ENCODE measurements around the gene GSTM2. TPM values are rescaled to one million over a fixed set of nuclear protein-coding genes. Genes with fewer than 3 reads are reported as not detected.
"Not testable (repeated sequence)": the region's sequence is repeated elsewhere in the genome, so short reads cannot be mapped to it uniquely, and the experiment has no call there.

GSTM2 gene
- polyA plus RNA-seq, 10 donors, result 118 to 193 (median 154) TPM

DNA sequence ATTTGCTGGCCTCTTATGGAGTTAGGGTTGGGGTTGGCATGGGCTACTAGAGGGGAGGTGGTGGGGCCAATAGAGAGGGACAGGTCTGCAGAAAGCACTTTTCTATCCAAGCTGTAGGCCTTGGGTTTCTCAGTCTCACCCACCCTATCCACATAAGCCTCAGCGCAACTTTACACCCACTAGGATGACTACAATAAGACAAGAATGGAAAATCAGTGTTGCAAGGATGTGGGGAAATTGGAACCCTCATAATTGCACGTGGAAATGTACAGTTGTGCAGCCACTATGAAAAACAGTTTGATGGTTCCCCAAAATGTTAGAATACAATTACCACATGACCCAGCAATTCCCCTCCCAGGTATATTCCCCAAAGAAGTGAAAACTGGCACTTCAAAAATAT, 26.0 kb upstream of the GSTM2 start:
- DNase-seq, result peak in 1 of 3 donors; percentile 0

DNA sequence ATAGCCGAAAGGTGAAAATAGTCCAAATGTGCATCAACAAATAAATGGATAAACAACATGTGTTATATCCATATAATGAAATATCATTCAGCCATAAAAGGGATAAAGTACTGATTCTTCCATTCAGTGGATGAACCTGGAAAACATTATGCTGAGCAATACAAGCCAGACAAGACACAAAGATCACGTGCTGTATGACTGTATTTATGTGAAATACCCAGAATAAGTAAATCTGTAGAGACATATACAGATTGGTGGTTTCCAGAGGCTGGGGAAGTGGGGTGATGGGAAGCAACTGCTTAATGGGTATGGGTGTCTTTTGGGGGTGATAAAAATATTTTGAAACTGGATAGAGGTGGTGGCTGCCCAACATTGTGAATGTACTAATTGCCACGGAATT, 25.2 kb upstream of the GSTM2 start:
- peak in 1 of 3 donors; percentile 52 for DNase-seq

DNA sequence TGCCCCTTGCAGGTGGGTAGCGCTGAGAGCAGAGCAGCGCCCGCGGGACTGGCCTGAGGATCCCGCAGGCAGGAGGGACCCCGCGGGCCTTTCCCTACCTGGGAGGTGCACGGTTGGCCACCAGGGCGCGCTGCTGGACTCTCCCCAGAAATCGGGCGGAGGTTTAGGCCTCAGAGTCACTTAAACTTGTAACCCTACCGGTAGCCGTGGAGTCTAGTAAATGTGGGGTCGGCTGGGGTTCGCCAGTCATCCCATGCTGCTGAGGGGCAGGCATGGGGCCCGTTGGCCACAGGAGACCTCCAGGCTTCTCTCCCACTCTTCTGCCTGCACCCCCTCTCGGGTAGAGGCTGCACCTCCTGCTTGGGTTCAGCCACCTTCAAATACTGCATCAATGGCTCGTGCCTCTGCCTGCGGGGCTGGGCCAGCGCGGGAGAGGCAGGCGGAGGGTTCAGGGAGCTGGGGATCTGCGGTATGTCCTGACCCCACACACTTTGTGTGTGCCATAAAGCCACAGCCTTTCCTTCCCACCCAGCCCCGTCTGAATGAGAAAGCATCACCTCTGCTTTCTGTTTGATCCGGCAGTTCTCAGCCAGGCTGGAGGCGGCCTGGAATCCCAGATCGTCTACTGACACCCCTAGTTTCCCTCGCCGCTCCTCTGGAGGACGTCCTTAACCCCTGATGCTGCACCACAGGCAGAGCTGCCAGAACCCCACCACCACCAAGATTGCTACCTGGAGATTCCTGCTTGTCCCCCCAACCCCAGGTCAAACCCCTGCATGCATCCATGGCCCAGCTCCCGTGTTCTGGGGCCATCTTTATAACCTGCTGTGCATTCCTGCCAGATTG, 24.2 kb upstream of the GSTM2 start:
- DNase-seq, result peak in 2 of 3 donors; percentile 67 to 84

DNA sequence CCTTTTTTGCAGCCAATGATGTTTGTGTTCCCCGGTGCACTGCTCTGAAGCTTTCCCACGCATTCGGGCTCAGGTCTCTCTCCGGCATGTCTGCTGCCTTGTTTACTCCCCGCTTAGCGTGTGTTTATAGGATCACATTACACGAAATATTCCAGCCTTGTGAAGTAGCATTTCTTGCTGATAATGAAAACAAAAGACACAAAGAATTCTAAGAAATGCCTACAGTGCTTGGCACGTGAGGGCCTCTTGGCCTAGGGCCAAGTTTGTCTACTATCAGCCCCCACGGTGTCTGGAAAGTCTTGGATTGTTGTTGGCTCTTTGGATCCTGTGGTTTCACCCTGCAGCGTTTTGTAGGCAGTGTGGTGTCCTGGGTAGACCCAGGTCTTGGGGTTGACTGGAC, 23.2 kb upstream of the GSTM2 start:
- no peak for DNase-seq

DNA sequence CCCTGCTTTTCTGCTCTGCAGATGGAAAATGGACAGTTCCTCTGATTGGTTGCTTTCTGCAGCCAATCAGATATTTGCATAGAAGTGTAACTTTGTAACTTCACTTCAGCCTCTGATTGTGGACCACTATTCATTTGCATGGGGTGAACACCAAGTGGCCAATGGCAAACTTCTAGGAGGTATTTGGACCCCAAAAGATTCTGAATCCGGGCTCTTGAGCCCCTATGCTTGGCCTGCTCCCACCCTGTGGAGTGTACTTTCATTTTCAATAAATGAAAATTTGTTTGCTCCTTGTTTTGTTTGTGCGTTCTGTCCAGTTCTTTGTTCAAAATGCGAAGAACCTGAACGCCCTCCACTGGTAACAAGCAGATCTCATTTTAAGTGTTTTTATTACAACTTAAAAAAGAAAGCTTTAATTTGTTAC, 18.4 kb upstream of the GSTM2 start:
- DNase-seq, result peak; percentile 45 to 80 (median 58)

DNA sequence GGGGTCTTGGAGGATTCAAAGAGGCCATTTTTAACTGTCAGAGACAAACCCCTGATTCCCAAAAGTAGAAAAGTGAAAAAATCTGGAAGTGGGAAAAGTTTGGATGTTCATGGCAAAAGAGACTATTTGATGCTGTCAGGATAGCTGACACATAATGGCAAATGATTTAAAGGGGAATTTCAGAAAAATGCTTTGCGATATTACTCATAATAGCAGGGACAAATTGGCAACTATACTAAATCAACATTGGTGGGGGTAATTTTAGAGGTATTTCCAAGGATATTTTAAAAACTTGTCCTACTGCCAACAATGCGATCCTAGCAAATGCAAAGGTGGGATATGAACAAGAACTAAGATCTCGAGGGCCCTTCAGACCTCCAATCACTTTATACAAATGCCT, 17.2 kb upstream of the GSTM2 start:
- peak in 1 of 3 donors; percentile 17 for DNase-seq

DNA sequence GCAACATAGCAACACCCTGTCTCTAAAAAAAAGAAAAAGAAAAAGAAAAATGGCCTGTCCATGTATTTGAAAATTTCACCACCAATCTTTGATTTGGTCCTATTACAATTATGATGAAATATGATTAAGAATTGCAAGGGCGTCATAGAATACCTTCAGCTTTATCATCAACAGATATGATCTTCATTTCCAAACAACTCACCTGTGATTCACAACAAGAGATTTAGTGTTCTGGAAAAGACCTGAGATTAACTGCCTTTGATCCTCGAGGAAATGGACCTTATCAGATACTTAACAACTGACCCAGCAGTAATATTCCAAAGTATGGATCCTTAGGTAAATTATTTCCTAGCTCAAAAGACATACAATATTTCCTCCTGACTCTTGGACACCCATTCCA, 15.5 kb upstream of the GSTM2 start:
- no peak for DNase-seq

DNA sequence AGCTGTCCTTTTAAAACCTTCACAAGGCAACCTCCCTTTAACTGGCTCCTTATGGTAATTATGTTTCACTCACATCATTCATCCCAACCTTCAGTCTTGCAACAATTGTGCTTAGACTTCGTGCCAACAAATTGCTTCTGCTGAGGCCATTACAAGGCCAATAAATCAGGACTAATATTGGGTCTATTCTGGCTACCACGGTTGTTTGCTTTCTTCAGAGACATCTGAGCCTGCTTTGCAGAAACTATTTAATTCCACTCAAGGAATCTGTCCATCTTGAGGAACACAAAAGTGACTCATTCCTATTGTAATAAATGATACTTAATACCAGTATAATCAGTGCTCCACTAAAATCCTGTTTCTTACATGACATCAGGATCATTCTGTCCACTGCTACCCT, 14.6 kb upstream of the GSTM2 start:
- DNase-seq, result no peak

DNA sequence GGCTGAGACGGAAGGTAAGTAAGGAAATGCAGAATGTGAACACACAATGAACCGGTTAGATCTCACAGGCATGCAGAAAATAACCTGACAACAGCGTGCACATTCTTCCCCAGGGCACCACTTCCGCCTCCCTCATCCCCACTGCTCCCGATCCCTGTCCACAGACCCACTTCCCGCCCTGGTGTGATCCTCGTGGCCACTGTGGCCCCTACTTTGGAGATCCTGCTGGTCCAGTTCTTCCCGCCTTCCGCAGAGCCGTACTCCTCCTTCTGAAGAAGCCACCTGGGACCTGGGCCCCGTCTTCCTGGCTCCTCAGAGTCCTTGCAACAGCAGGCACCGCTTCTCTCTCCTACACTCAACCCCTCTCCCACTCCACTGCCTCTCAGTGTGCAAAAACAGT, 13.3 kb upstream of the GSTM2 start:
- no peak for DNase-seq

DNA sequence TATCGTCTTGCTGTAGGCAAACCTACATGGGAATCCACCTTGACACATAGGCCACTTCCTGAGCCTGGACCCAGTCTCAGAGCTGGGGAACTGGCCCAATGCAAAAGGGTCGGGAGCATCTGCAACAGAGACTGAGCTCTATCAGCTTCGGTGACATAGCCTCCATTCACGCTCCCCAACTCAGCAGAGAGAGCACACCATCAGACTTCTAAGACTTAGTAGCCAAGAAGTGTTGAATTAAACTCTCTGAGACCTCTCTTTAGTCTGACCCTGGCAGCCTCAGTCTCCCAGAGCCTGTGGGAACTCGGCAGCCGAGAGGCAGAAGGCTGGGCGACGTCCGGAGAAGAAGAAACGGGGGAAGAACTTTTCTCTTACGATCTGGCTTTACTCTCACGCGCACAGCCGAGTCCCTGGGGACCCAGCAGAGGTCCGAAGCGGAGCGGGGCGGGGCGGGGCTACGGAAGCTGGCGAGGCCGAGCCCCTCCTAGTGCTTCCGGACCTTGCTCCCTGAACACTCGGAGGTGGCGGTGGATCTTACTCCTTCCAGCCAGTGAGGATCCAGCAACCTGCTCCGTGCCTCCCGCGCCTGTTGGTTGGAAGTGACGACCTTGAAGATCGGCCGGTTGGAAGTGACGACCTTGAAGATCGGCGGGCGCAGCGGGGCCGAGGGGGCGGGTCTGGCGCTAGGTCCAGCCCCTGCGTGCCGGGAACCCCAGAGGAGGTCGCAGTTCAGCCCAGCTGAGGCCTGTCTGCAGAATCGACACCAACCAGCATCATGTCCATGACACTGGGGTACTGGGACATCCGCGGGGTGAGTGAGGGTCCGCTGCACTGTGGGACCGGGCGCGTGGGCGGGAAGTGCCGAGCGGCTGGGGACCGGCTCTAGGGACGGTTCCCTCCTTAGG, 12.0 kb upstream of the GSTM2 start, which contains the start of gene GSTM4:
Gene GSTM4, plus strand, starts transcription at position 485 of the 905 bp plus-strand sequence. Its CDS starts 291 bp downstream, at position 776.
- peak; percentile 68 to 92 (median 81) for DNase-seq

DNA sequence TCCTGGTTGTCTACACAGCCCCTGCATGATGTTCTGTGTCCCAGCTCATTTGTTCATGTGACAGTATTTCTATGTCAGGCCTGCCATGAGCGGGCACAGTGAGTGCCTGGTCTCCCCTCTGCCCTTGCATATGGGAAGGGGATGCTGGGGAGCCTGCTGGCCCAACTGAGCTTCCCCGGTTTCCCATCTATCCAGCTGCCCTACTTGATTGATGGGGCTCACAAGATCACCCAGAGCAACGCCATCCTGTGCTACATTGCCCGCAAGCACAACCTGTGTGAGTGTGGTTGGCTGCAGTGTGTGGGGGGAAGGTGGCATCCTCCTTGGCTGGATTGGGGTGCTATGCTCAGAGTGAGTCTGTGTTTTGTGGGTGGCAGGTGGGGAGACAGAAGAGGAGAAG, 10.5 kb upstream of the GSTM2 start:
- DNase-seq, result no peak

DNA sequence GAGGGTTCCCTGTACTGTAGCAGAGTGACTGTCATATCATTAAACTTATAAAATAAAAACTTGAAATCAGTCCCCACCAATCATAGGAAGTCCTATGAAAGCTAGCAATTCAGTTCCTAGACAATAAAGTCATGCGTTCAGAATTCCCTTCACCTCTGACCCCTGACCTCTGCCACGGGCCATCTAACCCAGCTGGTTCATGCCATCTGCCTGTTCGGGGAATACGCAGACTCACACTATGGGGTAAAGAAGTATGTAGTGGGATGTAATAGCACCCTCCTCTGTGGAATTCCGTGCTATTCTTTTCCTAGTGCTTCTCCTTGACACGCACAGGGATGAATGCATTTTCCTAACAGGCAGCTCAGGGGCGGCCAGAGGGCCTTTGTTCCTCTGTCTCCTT, 9.9 kb upstream of the GSTM2 start:
- no peak for DNase-seq

DNA sequence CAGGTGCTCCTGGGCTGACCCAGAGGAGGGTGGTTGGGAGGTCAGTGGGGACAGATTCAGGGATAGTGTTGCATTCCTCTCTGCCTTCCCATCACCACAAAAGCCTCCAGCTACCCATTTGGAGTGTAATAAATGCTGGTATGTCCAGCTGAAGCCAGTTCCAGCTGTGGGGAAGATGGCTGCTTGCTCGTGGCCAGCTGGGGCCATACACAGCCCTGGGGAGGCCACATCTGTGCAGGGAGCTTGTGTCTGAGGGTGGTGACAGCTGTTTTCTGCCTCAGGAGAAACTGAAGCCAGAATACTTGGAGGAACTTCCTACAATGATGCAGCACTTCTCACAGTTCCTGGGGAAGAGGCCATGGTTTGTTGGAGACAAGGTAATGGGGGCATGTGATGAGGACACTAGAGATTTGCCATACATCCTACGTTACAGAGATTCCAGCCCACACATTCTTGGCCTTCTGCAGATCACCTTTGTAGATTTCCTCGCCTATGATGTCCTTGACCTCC, 9.3 kb upstream of the GSTM2 start:
- DNase-seq, result no peak

DNA sequence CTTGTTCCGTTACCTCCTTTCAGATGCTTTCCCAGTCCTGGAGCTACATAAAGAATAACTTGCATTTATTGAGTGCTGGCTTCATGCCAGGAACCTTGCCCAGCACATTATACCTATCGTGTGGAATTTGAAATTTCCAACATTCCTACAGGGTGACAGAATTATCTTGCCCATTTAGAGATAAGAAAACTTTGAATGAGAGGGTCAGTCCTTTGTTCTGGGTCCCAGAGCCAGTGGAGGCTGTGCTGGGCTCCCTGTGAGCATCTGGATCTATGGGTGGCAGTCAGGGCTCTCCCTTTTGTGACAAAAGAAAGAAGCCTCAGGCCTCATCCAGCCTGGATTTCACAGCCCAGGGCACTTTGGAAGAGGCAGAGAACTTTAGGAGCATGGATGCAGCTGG, 8.7 kb upstream of the GSTM2 start:
- no peak for DNase-seq

DNA sequence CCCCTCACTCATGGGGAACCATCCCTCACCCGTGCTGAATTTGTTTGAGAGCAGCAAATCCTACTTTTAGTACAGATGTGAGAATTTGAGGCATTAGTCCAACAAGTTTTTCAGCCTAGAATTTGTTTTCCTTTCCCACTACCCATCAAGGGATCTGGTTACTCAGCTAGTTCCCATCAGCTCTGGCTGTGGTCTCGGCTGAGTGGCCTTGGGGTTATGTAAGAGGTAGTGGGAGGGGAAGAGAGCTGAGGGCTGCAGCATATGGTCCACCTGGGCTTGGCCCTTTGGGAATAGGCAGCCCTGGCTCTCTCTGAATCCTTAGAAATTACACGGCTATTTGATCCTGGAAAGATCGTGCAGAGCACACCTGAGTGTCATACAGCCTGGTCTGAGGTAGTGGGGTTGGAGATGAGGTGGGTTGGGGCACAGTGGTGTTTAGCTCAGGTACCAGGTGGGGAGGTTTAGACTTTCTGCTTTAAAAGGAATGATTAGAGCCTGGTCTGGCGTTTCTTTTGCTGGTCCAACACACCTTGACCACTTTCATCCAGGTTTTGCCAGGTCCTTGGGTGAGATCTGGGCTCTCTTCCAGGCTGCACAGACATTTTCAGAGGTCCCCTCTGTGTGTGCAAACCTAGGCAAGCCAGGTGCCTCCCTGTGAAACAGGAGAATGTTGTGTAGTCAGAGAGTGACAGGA, 7.7 kb upstream of the GSTM2 start:
- no peak for DNase-seq

DNA sequence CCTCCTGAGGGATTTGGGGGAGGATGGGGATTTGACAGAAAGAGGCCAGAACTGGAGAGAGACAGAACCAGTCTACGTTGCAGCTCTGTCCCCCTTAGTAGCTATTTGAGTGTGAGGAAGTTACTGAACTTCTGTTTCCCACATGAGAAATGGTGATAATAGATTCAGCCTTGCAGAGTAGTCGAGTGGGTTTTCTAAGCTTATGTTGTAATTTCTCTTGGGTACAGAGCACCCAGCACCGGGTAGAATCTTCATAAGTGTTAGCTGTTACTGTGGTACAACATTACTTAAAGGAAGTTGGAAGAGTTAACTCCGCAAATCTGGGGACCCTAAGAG, 7.2 kb upstream of the GSTM2 start:
- not testable (repeated sequence) for DNase-seq

DNA sequence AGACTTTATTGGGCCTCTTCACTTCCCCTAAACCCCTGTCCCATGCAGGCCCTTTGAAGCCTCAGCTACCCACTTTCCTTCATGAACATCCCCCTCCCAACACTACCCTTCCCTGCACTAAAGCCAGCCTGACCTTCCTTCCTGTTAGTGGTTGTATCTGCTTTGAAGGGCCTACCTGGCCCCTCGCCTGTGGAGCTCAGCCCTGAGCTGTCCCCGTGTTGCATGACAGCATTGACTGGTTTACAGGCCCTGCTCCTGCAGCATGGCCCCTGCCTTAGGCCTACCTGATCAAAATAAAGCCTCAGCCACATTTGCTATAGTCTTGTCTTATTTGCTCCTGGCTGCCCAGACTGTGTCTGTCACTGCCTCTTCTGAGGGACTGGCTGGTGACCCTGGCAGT, 6.5 kb upstream of the GSTM2 start:
- DNase-seq, result no peak

DNA sequence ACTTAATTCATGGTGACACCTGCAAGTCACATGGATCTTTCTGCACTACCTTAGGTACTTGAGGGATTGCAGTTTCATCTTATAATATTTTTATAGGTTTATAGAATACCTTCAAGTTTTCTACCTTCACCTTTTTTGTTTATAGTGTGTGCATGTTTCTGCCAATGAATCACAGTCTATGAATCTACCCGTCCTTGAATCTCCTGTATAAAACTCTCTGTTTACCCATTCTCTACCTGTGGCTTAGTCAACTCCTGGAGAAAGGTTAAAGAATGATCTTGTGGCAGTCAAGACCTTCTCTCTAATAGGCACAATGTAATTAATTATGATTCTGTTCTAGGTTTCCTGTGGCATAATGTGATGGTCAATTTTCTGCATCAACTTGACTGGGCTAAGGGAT, 3.2 kb upstream of the GSTM2 start:
- DNase-seq, result no peak

DNA sequence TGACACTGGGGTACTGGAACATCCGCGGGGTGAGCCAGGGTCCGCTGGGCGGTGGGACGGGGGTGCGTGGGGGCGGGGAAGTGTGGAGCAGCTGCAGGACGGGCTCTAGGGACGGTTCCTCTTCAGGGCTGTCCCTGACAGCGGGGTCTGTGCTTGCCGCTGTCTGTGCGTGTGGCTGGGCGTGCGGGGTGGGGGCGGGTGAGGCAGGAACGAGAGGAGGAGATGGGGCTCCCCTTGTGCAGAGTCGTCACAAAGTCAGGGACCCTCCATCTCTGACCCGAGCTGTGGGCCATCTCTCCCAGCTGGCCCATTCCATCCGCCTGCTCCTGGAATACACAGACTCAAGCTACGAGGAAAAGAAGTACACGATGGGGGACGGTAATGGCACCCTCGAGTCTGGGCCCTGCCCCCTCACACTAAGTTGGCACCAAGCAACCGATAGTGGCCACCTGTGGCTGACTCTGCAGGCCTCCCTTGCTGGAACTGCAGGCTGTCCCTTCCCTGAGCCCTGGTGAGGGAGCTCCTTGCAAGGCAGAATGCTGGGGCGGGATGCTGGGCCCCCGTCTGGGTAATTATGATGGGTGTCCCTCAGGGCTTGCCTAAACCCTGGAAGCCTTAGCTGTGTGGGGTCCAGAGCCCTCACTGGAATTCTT, 392 bp downstream of the GSTM2 start:
- no peak for DNase-seq

DNA sequence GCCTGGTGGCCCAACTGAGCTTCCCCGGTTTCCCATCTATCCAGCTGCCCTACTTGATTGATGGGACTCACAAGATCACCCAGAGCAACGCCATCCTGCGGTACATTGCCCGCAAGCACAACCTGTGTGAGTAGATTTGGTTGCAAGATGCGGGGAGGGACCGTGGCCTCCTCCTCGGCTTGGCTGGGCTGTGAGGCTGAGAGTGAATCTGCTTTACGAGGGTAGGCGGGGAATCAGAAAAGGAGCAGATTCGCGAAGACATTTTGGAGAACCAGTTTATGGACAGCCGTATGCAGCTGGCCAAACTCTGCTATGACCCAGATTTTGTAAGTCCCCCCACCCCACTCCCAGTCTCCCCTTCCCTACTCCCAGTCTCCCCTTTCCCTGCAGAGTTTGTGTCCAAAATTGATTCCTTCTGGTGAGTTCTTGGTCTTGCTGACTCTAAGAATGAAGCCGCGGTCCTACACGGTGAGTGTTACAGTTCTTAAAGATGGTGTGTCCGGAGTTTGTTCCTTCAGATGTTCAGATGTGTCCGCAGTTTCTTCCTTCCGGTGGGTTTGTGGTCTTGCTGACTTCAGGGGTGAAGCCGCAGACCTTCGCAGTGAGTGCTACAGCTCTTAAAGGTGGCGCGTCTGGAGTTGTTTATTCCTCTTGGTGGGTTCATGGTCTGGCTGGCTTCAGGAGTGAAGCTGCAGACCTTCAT, 1.5 kb downstream of the GSTM2 start:
- DNase-seq, result no peak

DNA sequence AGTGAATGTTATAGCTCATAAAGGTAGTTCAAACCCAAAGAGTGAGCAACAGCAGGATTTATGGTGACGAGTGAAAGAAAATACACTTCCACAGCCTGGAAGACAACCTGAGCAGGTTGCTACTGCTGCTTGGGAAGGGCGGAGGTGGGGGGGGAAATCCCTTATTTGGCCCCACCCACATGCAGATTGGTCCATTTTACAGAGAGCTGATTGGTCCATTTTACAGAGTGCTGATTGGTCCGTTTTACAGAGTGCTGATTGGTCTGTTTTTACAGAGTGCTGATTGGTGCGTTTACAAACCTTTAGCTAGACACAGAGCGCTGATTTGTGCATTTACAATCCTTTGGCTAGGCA, 2.1 kb downstream of the GSTM2 start:
- not testable (repeated sequence) for DNase-seq

Measured in muscle of back (tissue), 11 donors.